IMR-90 (cell line): Measurements from ENCODE around the gene ZNF692. TPM values are rescaled to one million over a fixed set of nuclear protein-coding genes. Genes with fewer than 3 reads are reported as not detected.

Experiments
- ATAC-seq: fragments of 200-7000 bp; cut with Tn5 transposase; 2 replicates; pipeline ENCODE4 v1.9.1; 2020; ENCODE audit warnings: low read depth, mild to moderate bottlenecking, moderate library complexity
- BruUV-seq: library from RNA; stranded (reverse); fragments of 400-500 nt; replicated peaks from 2 replicates; lab custom pipeline; 2021; lab: Mats Ljungman, UMichigan
- CTCF ChIA-PET: fragments of 300-600 bp; formaldehyde crosslinking; extraction: SDS; loops from one replicate; lab custom pipeline; 2021; ENCODE audit warnings: antibody characterized with exemption; lab: Yijun Ruan, JAX
- POLR2A ChIA-PET: fragments of 300-600 bp; sonication (Branson Sonifier 250); formaldehyde crosslinking; loops from one replicate; lab custom pipeline; 2022; ENCODE audit warnings: antibody characterized with exemption; ENCODE audit not compliant: unreplicated experiment; lab: Charles Lee
- DNase-seq: peaks from one replicate; pipeline ENCODE4 v3.0.0; 2013
- H2AFZ ChIP-seq: replicated peaks from 2 replicates; pipeline ENCODE3; 2013; ENCODE audit warnings: low read length, mild to moderate bottlenecking; ENCODE audit not compliant: poor library complexity
- H2AK5ac ChIP-seq: 2 replicates; pipeline ENCODE4 v1.6.1; 2013; ENCODE audit warnings: low read depth, low read length, inconsistent platforms
- H2AK9ac ChIP-seq: replicated peaks from 2 replicates; pipeline ENCODE3; 2013; ENCODE audit warnings: mild to moderate bottlenecking, low read depth, low read length, moderate library complexity; ENCODE audit not compliant: poor library complexity
- H2BK120ac ChIP-seq: 2 replicates; pipeline ENCODE4 v1.6.1; 2013; ENCODE audit warnings: low read depth, low read length, inconsistent platforms
- H2BK15ac ChIP-seq: 3 replicates; pipeline ENCODE4 v1.6.1; 2013; ENCODE audit warnings: low read depth, low read length, inconsistent platforms
- H2BK20ac ChIP-seq: 2 replicates; pipeline ENCODE4 v1.6.1; 2013; ENCODE audit warnings: low read depth, mild to moderate bottlenecking, inconsistent platforms, low read length, moderate library complexity
- H2BK5ac ChIP-seq: 2 replicates; pipeline ENCODE4 v1.6.1; 2013; ENCODE audit warnings: mild to moderate bottlenecking, low read depth, low read length, inconsistent platforms; ENCODE audit not compliant: poor library complexity, severe bottlenecking
- H3K14ac ChIP-seq: replicated peaks from 2 replicates; pipeline ENCODE4 v1.6.1; 2013; ENCODE audit warnings: low read depth, low read length, inconsistent platforms
- H3K18ac ChIP-seq: 2 replicates; pipeline ENCODE4 v1.6.1; 2013; ENCODE audit warnings: low read depth, low read length, control low read depth
- H3K23ac ChIP-seq: 2 replicates; pipeline ENCODE4 v1.6.1; 2013; ENCODE audit warnings: low read depth, low read length, inconsistent platforms
- H3K27ac ChIP-seq: 2 replicates; pipeline ENCODE4 v1.5.1; 2013; ENCODE audit warnings: mild to moderate bottlenecking, control low read depth, low read length; ENCODE audit not compliant: insufficient read depth
- H3K27me3 ChIP-seq: 2 replicates; pipeline ENCODE4 v1.6.1; 2013; ENCODE audit warnings: low read length; ENCODE audit not compliant: control insufficient read depth, insufficient read depth
- H3K36me3 ChIP-seq: 2 replicates; pipeline ENCODE4 v1.6.1; 2013; ENCODE audit warnings: low read length, mixed read lengths; ENCODE audit not compliant: control insufficient read depth, insufficient read depth
- H3K4ac ChIP-seq: 2 replicates; pipeline ENCODE4 v1.6.1; 2013; ENCODE audit warnings: low read depth, low read length, inconsistent platforms
- H3K4me1 ChIP-seq: 2 replicates; pipeline ENCODE4 v1.6.1; 2013; ENCODE audit warnings: low read length, mixed read lengths; ENCODE audit not compliant: control insufficient read depth, insufficient read depth
- H3K4me2 ChIP-seq: 2 replicates; pipeline ENCODE4 v1.6.1; 2013; ENCODE audit warnings: low read depth, mild to moderate bottlenecking, control low read depth, low read length, moderate library complexity
- H3K4me3 ChIP-seq: 2 replicates; pipeline ENCODE4 v1.5.1; 2013; ENCODE audit warnings: low read depth, mild to moderate bottlenecking, control low read depth, low read length, moderate library complexity; ENCODE audit not compliant: insufficient read depth
- H3K56ac ChIP-seq: 2 replicates; pipeline ENCODE4 v1.6.1; 2013; ENCODE audit warnings: low read length, inconsistent platforms; ENCODE audit not compliant: insufficient read depth; ENCODE audit errors: extremely low read depth
- H3K79me1 ChIP-seq, 2 experiments: 2 replicates each; pipeline ENCODE4 v1.6.1; 2013; ENCODE audit warnings: low read length in 2 of 2, inconsistent platforms in 1 of 2, low read depth in 1 of 2
- H3K9ac ChIP-seq: 2 replicates; pipeline ENCODE4 v1.6.1; 2013; ENCODE audit warnings: low read depth, low read length, control low read depth
- H3K9me1 ChIP-seq: 2 replicates; pipeline ENCODE4 v1.6.1; 2013; ENCODE audit warnings: low read length, inconsistent platforms; ENCODE audit not compliant: insufficient read depth
- H3K9me3 ChIP-seq: 2 replicates; pipeline ENCODE4 v1.6.1; 2013; ENCODE audit warnings: low read length; ENCODE audit not compliant: control insufficient read depth, insufficient read depth
- H4K20me1 ChIP-seq: 2 replicates; pipeline ENCODE4 v1.6.1; 2013; ENCODE audit warnings: low read length, inconsistent platforms; ENCODE audit not compliant: insufficient read depth
- H4K5ac ChIP-seq: 2 replicates; pipeline ENCODE4 v1.6.1; 2013; ENCODE audit warnings: mild to moderate bottlenecking, low read depth, low read length, control low read depth
- H4K8ac ChIP-seq, 2 experiments: 2 replicates each; pipeline ENCODE4 v1.6.1; 2013; ENCODE audit warnings: low read depth in 2 of 2, low read length in 2 of 2, control low read depth in 1 of 2, inconsistent platforms in 1 of 2
- H4K91ac ChIP-seq: 2 replicates; pipeline ENCODE4 v1.6.1; 2013; ENCODE audit warnings: low read depth, low read length, inconsistent platforms; ENCODE audit not compliant: insufficient read depth
- CEBPB ChIP-seq: IDR thresholded peaks from 2 replicates; pipeline ENCODE4 v1.6.1; 2012; ENCODE audit warnings: low read depth, low read length, improper control_type of control experiment
- CHD1 ChIP-seq: IDR thresholded peaks from 2 replicates; pipeline ENCODE4 v1.6.1; 2012; ENCODE audit warnings: low read depth, low read length, improper control_type of control experiment
- ELK1 ChIP-seq: fragments of 150-350 bp; IDR thresholded peaks from 2 replicates; pipeline ENCODE4 v1.6.1; 2016; ENCODE audit warnings: low read depth, mild to moderate bottlenecking, low read length, moderate library complexity, borderline replicate concordance
- FOS ChIP-seq: fragments of 150-350 bp; IDR thresholded peaks from 2 replicates; pipeline ENCODE4 v1.6.1; 2016; ENCODE audit warnings: low read depth, low read length
- MAFK ChIP-seq: IDR thresholded peaks from 2 replicates; pipeline ENCODE4 v1.6.1; 2012; ENCODE audit warnings: low read depth, low read length, improper control_type of control experiment
- MXI1 ChIP-seq: IDR thresholded peaks from 2 replicates; pipeline ENCODE4 v1.6.1; 2012; ENCODE audit warnings: low read depth, mild to moderate bottlenecking, low read length, moderate library complexity, borderline replicate concordance
- NFE2L2 ChIP-seq: fragments of 150-350 bp; IDR thresholded peaks from 2 replicates; pipeline ENCODE4 v1.6.1; 2016; ENCODE audit warnings: low read depth, mild to moderate bottlenecking, low read length
- RAD21 ChIP-seq: IDR thresholded peaks from 2 replicates; pipeline ENCODE4 v1.6.1; 2012; ENCODE audit warnings: low read length, improper control_type of control experiment
- RCOR1 ChIP-seq: IDR thresholded peaks from 2 replicates; pipeline ENCODE4 v1.6.1; 2012; ENCODE audit warnings: mild to moderate bottlenecking, low read length, improper control_type of control experiment; ENCODE audit not compliant: insufficient replicate concordance
- SMC3 ChIP-seq: fragments of 150-350 bp; IDR thresholded peaks from 2 replicates; pipeline ENCODE4 v1.6.1; 2016; ENCODE audit warnings: low read depth, mild to moderate bottlenecking, antibody characterized with exemption, low read length, moderate library complexity
- USF2 ChIP-seq: fragments of 150-350 bp; IDR thresholded peaks from 2 replicates; pipeline ENCODE4 v1.6.1; 2017; ENCODE audit warnings: mild to moderate bottlenecking, antibody characterized with exemption, low read length, low read depth
- WGBS, 2 experiments: methylation state at CpG; one replicate each; pipeline versions ENCODE4 v1.1.5 to v1.1.7; 2013; ENCODE audit warnings: missing lambda C conversion rate in 2 of 2; ENCODE audit not compliant: insufficient read length in 1 of 2; ENCODE audit errors: extremely low coverage in 2 of 2; 5-methylcytosine and 5-hydroxymethylcytosine counted together
- dilution Hi-C: fragments of 300-500 bp; cut with HindIII; formaldehyde crosslinking; loops from one replicate; pipeline ENCODE4 v1.14.3; 2018; ENCODE audit warnings: low sequenced_read_pairs; ENCODE audit not compliant: unreplicated experiment
- in situ Hi-C: fragments of 300-500 bp; cut with MboI; formaldehyde crosslinking; loops from 3 replicates; pipeline ENCODE4 v1.14.3; 2019; ENCODE audit warnings: low sequenced_read_pairs, inconsistent platforms, mixed read lengths
- intact Hi-C: fragments of 100-400 bp; cut with micrococcal nuclease; formaldehyde crosslinking; loops from 2 replicates; pipeline ENCODE4 v1.10.0; 2022
- polyA plus RNA-seq, 3 experiments: library from polyadenylated mRNA; depleted of rRNA; stranded (reverse); fragments of >200 nt; gene quantifications; 2 replicates each; pipeline ENCODE4 v1.2.3, GENCODE V29; 2012; ENCODE audit warnings: low replicate concordance in 1 of 3
- total RNA-seq: library from RNA; depleted of rRNA; stranded (reverse); fragments of >200 nt; gene quantifications from 2 replicates; pipeline ENCODE4 v1.2.3, GENCODE V29; 2012

The ZNF692 gene
- total and polyA plus RNA-seq, 2 of the 4 experiments (the other 2 are of a cell fraction) = 7.3 to 50.4 TPM

GRCh38 chr1:248824301-248824700 lies 34.6 kb downstream of the ZNF692 start:
- POLR2A ChIA-PET = no interaction called here
- Histone ChIP-seq H2AK5ac (peak overlapping the region; percentile 22; the same call in 1 of the 2 replicates), H3K4me2 (peak overlapping the region; percentile 84), H4K5ac (no peak overlapping the region), H2BK5ac (peak overlapping the region; percentile 48), H3K4me1 (peaks cover 24% of the 10 kb centered on the region), H3K18ac (no peak overlapping the region), H3K4me3 (no peak overlapping the region), H4K20me1 (peaks cover 24% of the 10 kb centered on the region; the same call in 1 of the 2 replicates), H4K91ac (peak overlapping the region; percentile 25), H3K56ac (no peak overlapping the region), H3K27ac (no peak overlapping the region), H3K23ac (peak overlapping the region; percentile 22; the same call in 1 of the 2 replicates), H3K36me3 (peaks cover 15% of the 10 kb centered on the region), H2BK15ac (peak overlapping the region; percentile 57; the same call in 1 of the 3 replicates), H3K9me1 (peaks cover 30% of the 10 kb centered on the region), H3K4ac (peak overlapping the region; percentile 67), H4K8ac (peak overlapping the region in 1 of 2 experiments; percentile 37; a peak in 1 of 4 replicates), H2BK20ac (peak overlapping the region; percentile 72), H3K9ac (no peak overlapping the region), H3K27me3 (no peaks in the 10 kb centered on the region), H2AFZ (no peak overlapping the region), H2BK120ac (peak overlapping the region; percentile 39), H3K14ac (peak overlapping the region; percentile 16; the same call in 1 of the 2 replicates), H2AK9ac (no peak overlapping the region), H3K9me3 (no peaks in the 10 kb centered on the region), H3K79me1 (peaks cover 26 to 66% of the 10 kb centered on the region in 2 experiments)
- no peak for TF ChIP-seq CHD1
- TF ChIP-seq SMC3 = no peak
- TF ChIP-seq RCOR1 = no peak
- TF ChIP-seq CEBPB = no peak
- TF ChIP-seq USF2 = no peak
- no peak for TF ChIP-seq MAFK
- TF ChIP-seq NFE2L2 = no peak
- TF ChIP-seq MXI1 = no peak
- TF ChIP-seq FOS = no peak
- TF ChIP-seq ELK1 = no peak
- no peak for TF ChIP-seq RAD21
- CTCF ChIA-PET = no interaction called here
- dilution Hi-C loops = no loop called here
- DNase-seq (no peak), ATAC-seq (no peak)
- no CpG with 5 or more reads among the region's 1 CpG for WGBS, 2 experiments
- in situ Hi-C loops = no loop called here
- intact Hi-C loops = no loop called here
- BruUV-seq = no TSS peak
